SK-N-DZ (cell line): ENCODE results near the gene FMN1.

ENCODE experiments used
- DNase-seq: peaks from one replicate; pipeline ENCODE4 v3.0.0-alpha.2; 2015; ENCODE audit warnings: low spot score

The FMN1 gene

GRCh38 chr15:32886459-32886858 lies 308.1 kb downstream of the FMN1 start:
- DNase-seq = no peak

DNA sequence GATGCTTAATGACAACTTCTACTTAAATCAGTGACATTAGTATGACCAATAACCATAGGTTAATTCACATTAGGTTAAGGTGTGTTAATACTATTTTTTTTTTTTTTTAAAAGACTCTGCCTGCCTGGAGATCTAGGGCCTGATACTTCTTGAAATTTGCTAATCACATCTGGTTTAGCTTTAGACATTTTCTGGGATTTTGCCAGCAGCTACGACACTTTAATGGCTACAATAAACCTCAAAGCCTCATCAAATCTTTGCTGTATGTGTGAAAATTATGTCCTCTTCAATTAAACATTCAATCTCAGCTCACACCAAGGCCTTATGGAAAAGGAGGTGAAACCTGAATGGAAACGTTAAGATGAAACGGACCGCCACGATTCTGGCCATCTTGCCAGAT lies 308.8 kb downstream of the FMN1 start:
- DNase-seq = no peak

DNA sequence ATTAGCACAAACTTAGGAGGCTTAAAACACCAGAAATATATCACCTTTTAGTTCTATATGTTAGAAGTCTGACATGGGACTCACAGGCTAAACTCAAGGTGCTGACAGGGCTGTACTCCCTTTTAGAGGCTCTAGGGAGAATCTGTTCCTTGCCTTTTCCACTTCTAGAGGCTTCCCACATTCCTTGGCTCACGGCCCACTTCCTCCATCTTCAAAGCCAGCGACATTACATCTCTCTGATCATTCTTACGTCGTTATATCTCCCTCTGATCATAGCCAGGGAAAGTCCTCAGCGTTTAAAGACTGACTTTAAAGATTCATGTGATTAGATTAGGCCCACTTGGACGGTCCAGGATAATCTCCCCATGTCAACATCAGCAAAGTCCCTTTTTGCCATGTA lies 310.4 kb downstream of the FMN1 start:
- DNase-seq = no peak

GRCh38 chr15:32882955-32883354 lies 311.6 kb downstream of the FMN1 start:
- no peak for DNase-seq

DNA sequence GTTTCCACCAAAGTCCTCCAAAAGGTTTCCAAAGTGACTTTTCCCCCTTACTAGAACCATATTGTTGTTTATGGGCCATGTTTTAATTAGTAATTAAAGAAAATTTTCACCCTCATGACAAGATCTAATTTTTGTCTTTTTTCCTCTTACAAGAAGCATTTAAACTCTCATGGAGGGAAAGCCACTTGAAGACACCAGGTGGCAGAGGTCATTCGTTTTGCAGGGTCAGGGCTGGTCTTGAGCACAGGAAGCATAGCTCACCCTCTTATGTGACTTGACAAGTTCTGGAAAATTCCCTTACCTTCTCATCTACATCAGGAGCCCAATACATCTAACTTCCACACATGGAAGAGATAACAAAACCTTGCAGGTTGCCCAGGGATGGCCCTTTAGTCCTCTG lies 313.0 kb downstream of the FMN1 start:
- no peak for DNase-seq

GRCh38 chr15:32880642-32881041 lies 313.9 kb downstream of the FMN1 start:
- DNase-seq = no peak

DNA sequence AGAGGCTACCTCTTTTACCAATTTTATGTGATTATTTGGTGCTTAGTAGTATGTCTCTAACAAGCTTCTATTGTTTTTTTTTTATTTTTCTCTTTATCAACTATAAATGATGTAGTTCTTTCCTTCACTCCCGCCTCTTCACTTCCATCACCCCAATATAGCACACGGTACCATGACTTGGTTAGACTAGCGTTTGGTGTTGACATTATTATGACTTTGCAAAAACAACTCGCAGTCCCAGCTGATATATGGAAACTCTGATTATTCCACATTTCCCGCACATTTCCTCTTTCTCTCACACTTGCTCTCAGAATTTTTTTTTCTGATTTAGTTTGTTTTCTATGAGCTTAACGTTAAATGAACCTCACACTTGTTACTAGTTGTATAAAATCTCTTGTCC lies 314.5 kb downstream of the FMN1 start:
- DNase-seq = no peak

- no peak for DNase-seq
These were observed 315.4 kb downstream of the FMN1 start for GRCh38 chr15:32878869-32879805.

- no peak for DNase-seq
These were observed 316.2 kb downstream of the FMN1 start for GRCh38 chr15:32878342-32878741.

DNA sequence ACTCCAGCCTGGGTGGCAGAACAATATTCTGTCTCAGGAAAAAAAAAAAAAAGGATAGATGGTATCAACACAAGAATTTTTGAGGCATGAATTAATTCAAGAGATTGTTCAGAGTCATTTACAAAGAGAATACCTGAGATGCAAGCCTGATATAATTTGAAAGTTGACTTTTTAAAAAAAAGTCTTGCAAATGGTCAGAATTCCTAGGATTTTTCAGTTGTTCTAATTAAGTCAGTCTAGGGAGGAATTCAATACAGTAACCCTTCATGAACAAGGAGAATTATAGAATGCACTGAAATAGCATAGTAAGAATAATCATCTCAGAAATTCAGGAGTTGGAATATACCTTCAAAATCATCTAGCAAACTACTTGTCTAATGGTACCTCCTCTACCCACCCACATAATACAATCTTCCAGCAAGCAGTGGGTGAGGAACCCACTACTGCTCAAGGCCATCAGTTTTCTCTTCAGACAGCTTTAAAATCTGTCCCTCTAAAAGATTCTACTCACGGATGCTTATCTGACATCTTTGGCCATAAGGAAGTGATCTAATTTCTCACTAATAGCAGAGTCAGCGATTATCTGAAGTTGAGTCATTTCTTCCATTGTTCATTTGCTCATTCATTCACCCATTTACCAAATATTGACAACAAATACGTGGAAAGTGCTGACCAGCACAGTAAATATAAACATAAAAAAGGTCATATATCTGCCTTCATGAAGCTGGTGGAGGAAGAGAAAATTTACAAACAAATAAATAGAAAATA lies 317.1 kb downstream of the FMN1 start:
- DNase-seq = no peak

DNA sequence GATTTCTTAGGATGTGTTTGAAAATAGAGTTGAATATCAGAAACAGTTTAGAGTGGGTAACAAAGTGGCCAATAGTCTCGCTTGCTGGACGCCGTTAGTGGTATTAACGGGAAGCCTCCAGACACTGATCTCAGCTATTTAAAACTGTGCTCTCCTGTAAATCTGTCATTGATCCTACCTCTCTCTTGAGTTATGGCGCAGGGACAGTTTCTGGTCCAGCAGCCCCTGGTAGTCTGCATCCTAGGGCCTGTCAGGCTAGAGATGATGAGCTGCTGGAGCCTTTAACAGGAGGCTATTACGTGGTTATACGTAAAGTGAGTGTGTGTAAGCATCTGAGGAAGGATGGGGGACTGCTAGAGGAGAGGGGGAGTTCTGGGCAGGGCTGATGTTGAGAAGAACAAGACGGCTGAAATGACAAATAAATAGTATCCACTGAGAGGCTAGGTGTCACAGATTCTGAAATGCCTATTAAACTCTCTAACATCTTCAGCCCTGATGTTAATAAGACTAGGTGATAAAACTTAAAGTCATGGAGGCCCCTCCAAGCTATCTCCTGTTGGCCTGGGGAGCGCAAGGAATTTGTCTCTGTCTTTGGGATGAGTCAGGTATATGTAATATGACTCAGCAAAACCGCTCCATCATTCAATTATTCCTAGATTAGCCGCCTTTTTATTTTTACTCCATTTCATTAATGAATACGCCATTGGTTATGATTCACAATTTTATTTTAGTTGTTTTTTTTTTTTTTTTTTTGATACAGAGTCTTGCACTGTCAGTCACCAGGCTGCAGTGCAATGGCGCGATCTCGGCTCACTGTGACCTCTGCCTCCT lies 321.0 kb downstream of the FMN1 start:
- no peak for DNase-seq

DNA sequence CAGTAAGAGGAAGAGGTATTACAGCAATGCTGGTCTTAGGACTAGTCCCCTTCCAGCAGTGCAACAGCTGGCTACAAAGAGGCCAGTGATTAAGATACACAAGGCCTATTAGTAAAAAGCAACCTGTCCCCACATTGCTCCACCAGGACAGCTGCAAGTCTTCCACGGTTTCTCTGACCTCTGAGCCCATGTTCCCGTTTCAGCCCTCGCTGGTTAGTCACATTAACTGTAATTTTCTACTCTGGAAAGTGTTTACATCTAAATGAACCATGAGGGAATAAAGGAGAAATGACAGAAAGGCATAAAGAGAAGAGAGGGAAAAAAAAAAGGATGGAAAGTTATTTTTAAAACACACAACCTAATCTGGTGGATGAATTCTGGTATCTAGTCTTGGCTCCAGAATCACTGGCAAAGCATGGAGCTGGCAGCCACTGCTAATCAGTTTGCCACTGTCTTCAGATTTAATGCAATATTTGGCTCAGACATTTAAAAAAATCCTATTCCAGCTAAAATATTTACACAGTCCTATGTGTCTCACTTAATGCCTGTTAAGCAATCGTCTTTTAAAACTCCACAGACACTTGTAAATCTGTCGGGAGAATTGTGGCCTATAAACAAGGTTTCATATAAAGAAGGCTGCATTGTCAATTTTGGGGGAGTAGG lies 321.8 kb downstream of the FMN1 start:
- DNase-seq = no peak

DNA sequence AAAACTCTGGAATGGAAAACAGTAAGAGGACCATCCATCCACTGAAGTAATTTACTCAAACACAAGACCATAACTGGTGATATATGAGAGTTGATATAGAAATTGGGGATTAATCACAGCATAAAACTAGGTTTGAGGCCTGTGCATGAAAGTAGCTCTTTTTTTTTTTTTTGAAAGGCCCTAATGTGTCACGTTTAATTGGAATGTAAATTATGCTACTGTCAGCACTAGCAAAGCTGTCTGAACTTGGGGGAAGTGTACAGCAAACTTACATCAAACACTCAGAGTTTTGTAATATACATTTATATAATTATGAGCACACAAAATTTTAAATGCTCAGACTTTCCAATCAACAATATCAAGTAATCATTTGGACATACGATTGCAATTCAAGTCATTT lies 322.6 kb downstream of the FMN1 start:
- DNase-seq = no peak

- DNase-seq = no peak
These were observed 324.1 kb downstream of the FMN1 start for GRCh38 chr15:32870240-32871033.

GRCh38 chr15:32869776-32870175 lies 324.7 kb downstream of the FMN1 start:
- DNase-seq = no peak

DNA sequence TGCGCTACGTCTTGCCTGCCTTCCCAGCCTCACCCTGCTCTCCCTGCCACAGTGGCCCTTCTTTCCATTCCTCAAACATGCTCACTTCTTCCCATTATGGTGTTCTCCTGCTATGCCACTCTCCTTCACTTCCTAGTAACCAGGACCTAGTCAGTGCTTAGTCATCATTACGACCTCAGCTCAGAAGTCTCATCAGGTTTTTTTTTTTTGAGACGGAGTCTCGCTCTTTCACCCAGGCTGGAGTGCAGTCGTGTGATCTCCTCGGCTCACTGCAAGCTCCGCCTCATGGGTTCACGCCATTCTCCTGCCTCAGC lies 327.2 kb downstream of the FMN1 start:
- DNase-seq = no peak

GRCh38 chr15:32866454-32867312 lies 327.8 kb downstream of the FMN1 start:
- no peak for DNase-seq

GRCh38 chr15:32864841-32865240 lies 329.7 kb downstream of the FMN1 start:
- no peak for DNase-seq

DNA sequence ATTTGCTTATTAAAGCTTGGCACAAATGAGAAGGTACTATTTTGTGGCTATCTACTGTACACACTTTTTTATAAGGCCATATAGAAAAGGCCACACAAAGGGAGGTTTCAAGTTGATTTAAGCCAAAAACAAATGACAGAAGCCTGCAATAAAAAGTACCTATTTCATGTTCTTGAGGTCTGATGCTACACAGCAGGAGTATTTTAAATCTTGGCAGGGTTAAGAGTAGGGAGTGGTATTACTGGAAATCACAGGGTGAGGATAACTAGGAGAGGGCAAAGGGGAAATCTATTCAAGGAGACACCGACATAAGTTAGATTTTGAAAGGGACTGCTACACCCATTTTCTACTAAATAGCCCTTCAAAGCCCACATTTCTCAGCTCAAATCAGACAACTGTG lies 330.5 kb downstream of the FMN1 start:
- DNase-seq = no peak

- no peak for DNase-seq
These were observed 332.8 kb downstream of the FMN1 start for GRCh38 chr15:32861761-32862160.
